AG09319 (cell line): ENCODE results near the gene ACAD11.

Experiments
- DNase-seq: peaks from one replicate; pipeline ENCODE4 v3.0.0-alpha.2; 2010; ENCODE audit warnings: low read depth; ENCODE audit errors: extremely low read depth
- TF ChIP-seq, protein P1 (sequence below): IDR thresholded peaks from 2 replicates; pipeline ENCODE4 v1.5.1; 2011; ENCODE audit warnings: low read depth, mild to moderate bottlenecking, inconsistent platforms, low read length, moderate library complexity

ACAD11 gene

DNA sequence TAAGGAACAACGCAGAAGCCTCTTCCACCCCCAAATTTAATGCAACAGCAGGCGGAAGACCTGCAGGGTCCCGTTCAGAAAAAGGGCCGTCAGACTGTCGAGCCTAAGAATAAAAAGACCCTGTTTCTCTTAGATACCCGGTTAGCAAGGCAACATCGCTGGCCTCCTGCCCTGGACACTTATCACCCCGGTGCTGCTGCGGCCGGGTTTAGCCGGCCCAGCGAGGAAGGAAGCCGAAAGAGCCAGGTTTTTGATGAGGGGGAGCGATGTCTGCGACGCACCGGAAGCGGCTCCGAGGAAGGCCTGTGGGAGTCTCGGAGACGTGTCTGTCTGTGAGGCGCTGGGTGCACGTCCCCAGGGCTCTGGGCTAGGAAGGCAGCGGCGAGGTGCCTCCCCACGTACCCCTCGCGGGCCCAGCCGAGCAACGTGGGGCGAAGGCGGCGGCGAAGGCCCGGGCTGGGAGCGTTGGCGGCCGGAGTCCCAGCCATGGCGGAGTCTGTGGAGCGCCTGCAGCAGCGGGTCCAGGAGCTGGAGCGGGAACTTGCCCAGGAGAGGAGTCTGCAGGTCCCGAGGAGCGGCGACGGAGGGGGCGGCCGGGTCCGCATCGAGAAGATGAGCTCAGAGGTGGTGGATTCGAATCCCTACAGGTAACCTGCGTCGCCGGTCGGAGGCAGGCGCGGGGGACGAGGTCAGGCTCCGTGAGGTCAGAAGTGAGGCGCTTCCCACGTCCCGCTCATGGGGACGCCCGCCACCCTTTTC is 622 bp upstream of the ACAD11 start, which contains the start of gene UBA5:
Gene UBA5 (plus strand): TSS at position 278 of the 759 bp plus-strand sequence. CDS start 209 bp downstream, at position 487.
- no peak for DNase-seq
- TF ChIP-seq, protein P1, sequence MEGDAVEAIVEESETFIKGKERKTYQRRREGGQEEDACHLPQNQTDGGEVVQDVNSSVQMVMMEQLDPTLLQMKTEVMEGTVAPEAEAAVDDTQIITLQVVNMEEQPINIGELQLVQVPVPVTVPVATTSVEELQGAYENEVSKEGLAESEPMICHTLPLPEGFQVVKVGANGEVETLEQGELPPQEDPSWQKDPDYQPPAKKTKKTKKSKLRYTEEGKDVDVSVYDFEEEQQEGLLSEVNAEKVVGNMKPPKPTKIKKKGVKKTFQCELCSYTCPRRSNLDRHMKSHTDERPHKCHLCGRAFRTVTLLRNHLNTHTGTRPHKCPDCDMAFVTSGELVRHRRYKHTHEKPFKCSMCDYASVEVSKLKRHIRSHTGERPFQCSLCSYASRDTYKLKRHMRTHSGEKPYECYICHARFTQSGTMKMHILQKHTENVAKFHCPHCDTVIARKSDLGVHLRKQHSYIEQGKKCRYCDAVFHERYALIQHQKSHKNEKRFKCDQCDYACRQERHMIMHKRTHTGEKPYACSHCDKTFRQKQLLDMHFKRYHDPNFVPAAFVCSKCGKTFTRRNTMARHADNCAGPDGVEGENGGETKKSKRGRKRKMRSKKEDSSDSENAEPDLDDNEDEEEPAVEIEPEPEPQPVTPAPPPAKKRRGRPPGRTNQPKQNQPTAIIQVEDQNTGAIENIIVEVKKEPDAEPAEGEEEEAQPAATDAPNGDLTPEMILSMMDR = no peak

- TF ChIP-seq, protein P1 = no peak
- DNase-seq = no peak
Observed at GRCh38 chr3:132659000-132659364, 627 bp downstream of the ACAD11 start.

DNA sequence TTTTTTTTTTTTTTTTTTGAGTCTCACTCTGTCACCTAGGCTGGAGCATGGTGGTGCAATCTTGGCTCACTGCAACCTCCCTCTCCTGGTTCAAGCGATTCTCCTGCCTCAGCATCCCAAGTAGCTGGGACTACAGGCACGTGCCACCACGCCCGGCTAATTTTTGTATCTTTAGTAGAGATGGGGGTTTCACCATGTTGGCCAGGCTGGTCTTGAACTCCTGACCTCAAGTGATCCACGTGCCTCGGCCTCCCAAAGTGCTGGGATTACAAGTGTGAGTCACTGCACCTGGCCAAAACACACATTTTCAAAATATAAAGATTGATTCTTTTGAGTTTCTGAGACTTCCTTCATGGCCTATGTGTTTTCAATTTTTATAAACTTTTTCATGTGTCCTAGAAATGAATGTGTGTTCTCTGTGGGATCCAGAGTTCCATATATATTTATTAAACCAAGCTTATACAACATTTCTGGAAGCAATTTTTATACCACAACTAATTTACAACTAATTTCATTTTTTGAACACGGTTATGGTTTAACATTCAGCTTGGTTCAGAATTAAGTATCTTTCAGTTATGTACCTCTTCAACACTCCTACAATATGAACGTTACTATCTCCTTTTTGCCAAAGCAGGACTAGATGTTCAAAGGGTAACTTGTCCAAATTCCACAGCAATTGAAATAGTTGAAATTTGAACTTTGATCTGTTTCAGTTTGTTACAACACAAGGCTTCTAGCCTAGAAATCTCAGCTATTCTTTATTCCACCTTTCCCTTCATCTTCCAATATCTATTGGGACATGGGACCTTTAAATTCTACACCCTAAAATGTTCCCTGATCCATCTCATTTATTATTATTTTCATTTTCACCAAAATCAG is 1.5 kb downstream of the ACAD11 start:
- TF ChIP-seq, protein P1 = no peak
- no peak for DNase-seq

DNA sequence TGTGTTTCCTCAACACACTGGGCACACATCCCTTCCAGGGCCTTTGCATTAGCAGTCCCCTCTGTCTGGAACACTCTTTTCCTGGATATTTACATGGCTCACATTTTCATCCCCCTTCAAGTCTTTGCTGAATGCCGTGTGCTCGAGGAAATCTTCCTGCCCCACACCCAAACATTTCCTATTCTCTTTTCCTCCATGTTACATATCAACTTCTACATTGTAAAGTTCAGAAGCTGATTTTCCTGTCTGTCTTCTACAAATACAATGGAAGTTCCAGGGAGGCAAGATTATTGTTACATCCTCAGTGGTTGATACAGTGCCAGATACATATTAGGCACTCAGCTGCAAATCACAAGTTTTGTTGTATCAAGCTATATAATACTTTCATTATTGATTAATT is 4.1 kb downstream of the ACAD11 start:
- TF ChIP-seq, protein P1 = no peak
- no peak for DNase-seq

DNA sequence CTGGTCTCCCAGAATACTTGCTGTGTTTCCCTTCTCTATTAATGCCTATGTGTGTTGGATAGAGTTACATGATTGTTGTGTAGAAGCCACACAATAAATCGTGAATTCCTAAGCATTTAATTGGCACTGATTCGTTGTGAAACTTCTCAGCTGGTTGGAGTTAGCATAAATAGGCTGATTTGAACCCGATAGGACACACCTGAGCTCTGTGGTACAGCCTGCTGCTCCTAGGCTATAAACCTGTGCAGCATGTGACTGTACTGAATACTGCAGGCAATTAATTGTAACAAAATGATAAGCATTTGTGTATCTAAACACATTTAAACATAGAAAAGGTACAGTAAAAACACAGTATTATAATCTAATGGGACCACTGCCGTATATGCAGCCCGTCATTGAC is 4.9 kb downstream of the ACAD11 start:
- DNase-seq = no peak
- TF ChIP-seq, protein P1 = no peak

- TF ChIP-seq, protein P1 = no peak
- DNase-seq = no peak
Observed at GRCh38 chr3:132654190-132654589, 5.4 kb downstream of the ACAD11 start.
